K562 (cell line): ENCODE measurements around the gene DMRTA1. TPM values are rescaled to one million over a fixed set of nuclear protein-coding genes. Genes with fewer than 3 reads are reported as not detected.

Experiments used
- ATAC-seq: fragments of 200-7000 bp; cut with Tn5 transposase; 3 replicates; pipeline ENCODE4 v1.9.1; 2020; ENCODE audit warnings: moderate library complexity
- BruUV-seq: library from RNA; stranded (reverse); fragments of 400-500 nt; replicated peaks from 2 replicates; lab custom pipeline; 2021; lab: Mats Ljungman, UMichigan
- CTCF ChIA-PET: fragments of 300-600 bp; formaldehyde crosslinking; extraction: SDS; loops from one replicate; lab custom pipeline; 2021; ENCODE audit warnings: low intra/inter-chr PET ratio; lab: Yijun Ruan, JAX
- POLR2A ChIA-PET: fragments of 300-600, 350-650 bp; sonication (Branson Sonifier 250); formaldehyde crosslinking; extraction: SDS; loops from one replicate; lab custom pipeline; 2021; ENCODE audit warnings: antibody characterized with exemption, inconsistent platforms; lab: Yijun Ruan, JAX
- DNase-seq, 4 experiments: peaks; one replicate each; pipeline versions ENCODE4 v3.0.0 to v3.0.0-alpha.2; 2011 to 2018; ENCODE audit warnings: low spot score in 3 of 4, mixed read lengths in 3 of 4; ENCODE audit errors: extremely low read depth in 1 of 4
- FAIRE-seq: peaks from 2 replicates; lab custom pipeline; 2011; peaks lifted over from hg19 to GRCh38; lab: Jason Lieb, UNC
- H2AFZ ChIP-seq: 2 replicates; pipeline ENCODE4 v1.6.0; 2011; ENCODE audit warnings: low read depth, low read length, control low read depth, inconsistent platforms
- H3K27ac ChIP-seq: fragments of 200-600 bp; 3 replicates; pipeline ENCODE4 v1.8.0; 2011; ENCODE audit warnings: low read depth, mild to moderate bottlenecking, control low read depth, inconsistent platforms, low read length, moderate library complexity, mixed read lengths; ENCODE audit errors: extremely low read depth
- H3K27me3 ChIP-seq, 2 experiments: fragments of 300-600 bp in 1 of 2; 2 replicates in 1 of 2; 3 replicates in 1 of 2; pipeline versions ENCODE4 v1.6.0 to v1.8.0; 2011; ENCODE audit warnings: inconsistent platforms in 2 of 2, low read length in 2 of 2, mild to moderate bottlenecking in 1 of 2, mixed read lengths in 1 of 2, moderate library complexity in 1 of 2; ENCODE audit not compliant: control insufficient read depth in 2 of 2, insufficient read depth in 2 of 2
- H3K36me3 ChIP-seq: fragments of 300-600 bp; 3 replicates; pipeline ENCODE4 v1.8.0; 2011; ENCODE audit warnings: mild to moderate bottlenecking, low read length, inconsistent platforms; ENCODE audit not compliant: control insufficient read depth, insufficient read depth
- H3K4me1 ChIP-seq, 2 experiments: fragments of 200-600 bp in 1 of 2; replicated peaks in 1 of 2; 2 replicates in 1 of 2; 3 replicates in 1 of 2; pipeline versions ENCODE4 v1.5.1 to v1.8.0; 2011; ENCODE audit warnings: inconsistent platforms in 2 of 2, low read length in 2 of 2, mild to moderate bottlenecking in 1 of 2, mixed read lengths in 1 of 2, moderate library complexity in 1 of 2; ENCODE audit not compliant: control insufficient read depth in 2 of 2, insufficient read depth in 2 of 2
- H3K4me2 ChIP-seq: 2 replicates; pipeline ENCODE4 v1.6.1; 2011; ENCODE audit warnings: low read length, control low read depth, inconsistent platforms, mixed read lengths; ENCODE audit not compliant: insufficient read depth
- H3K4me3 ChIP-seq: fragments of 200-600 bp; sonication (generic), shearing (Covaris generic); 2 replicates; pipeline ENCODE4 v1.5.1; 2016; ENCODE audit warnings: control low read depth, inconsistent platforms
- H3K79me2 ChIP-seq: fragments of 200-600 bp; 3 replicates; pipeline ENCODE4 v1.8.0; 2011; ENCODE audit warnings: low read length, inconsistent platforms; ENCODE audit not compliant: control insufficient read depth, insufficient read depth
- H3K9ac ChIP-seq, 2 experiments: 2 replicates each; pipeline versions ENCODE4 v1.6.0 to v1.6.1; 2011; ENCODE audit warnings: low read depth in 2 of 2, low read length in 2 of 2, control low read depth in 1 of 2, inconsistent platforms in 1 of 2, mild to moderate bottlenecking in 1 of 2, mixed read lengths in 1 of 2; ENCODE audit not compliant: insufficient read depth in 1 of 2
- H3K9me1 ChIP-seq: one replicate; pipeline ENCODE4 v1.6.0; 2011; ENCODE audit warnings: inconsistent platforms, mild to moderate bottlenecking, low read length, moderate library complexity; ENCODE audit not compliant: control insufficient read depth, insufficient read depth
- H3K9me3 ChIP-seq: replicated peaks from 2 replicates; pipeline ENCODE4 v1.5.1; 2011; ENCODE audit warnings: low read depth, low read length, inconsistent platforms; ENCODE audit not compliant: control insufficient read depth, insufficient read depth
- H4K20me1 ChIP-seq: replicated peaks from 2 replicates; pipeline ENCODE4 v1.6.1; 2011; ENCODE audit warnings: low read length, inconsistent platforms, mixed read lengths; ENCODE audit not compliant: control insufficient read depth, insufficient read depth
- E4F1 ChIP-seq: fragments of 250-450 bp; sonication (Bioruptor Pico); IDR thresholded peaks from 2 replicates; pipeline ENCODE4 v1.5.0; 2021; ENCODE audit warnings: mild to moderate bottlenecking, borderline replicate concordance
- EZH2 ChIP-seq: IDR thresholded peaks from 2 replicates; pipeline ENCODE4 v1.6.1; 2012; ENCODE audit warnings: low read depth, mild to moderate bottlenecking, inconsistent platforms, low read length, borderline replicate concordance
- ILF3 ChIP-seq: fragments of 450-650 bp; IDR thresholded peaks from 2 replicates; pipeline ENCODE4 v1.6.1; 2018; ENCODE audit warnings: antibody characterized with exemption, mild to moderate bottlenecking, moderate library complexity, borderline replicate concordance
- KLF1 ChIP-seq: fragments of 450-650 bp; IDR thresholded peaks from 2 replicates; pipeline ENCODE4 v1.6.1; 2016; ENCODE audit warnings: missing genetic modification characterization, missing compliant biosample characterization
- NCOR1 ChIP-seq: fragments of 450-650 bp; IDR thresholded peaks from 2 replicates; pipeline ENCODE4 v1.6.1; 2016; ENCODE audit warnings: mild to moderate bottlenecking, moderate library complexity
- TOE1 ChIP-seq, 2 experiments: fragments of 450-650 bp in 1 of 2; sonication (generic) in 1 of 2; formaldehyde crosslinking in 1 of 2; IDR thresholded peaks; 2 replicates each; pipeline versions ENCODE4 v1.7.1 to v1.8.0; 2016 to 2022; ENCODE audit warnings: borderline replicate concordance in 2 of 2, mild to moderate bottlenecking in 2 of 2, antibody characterized with exemption in 1 of 2, inconsistent platforms in 1 of 2, low read depth in 1 of 2, missing genetic modification reagents in 1 of 2, moderate library complexity in 1 of 2
- ZNF444 ChIP-seq: fragments of 250-450 bp; sonication (Bioruptor Pico); IDR thresholded peaks from 2 replicates; pipeline ENCODE4 v1.4.0; 2020; ENCODE audit warnings: mild to moderate bottlenecking, moderate library complexity
- WGBS: fragments of 100-300 bp; shearing (Covaris generic); methylation state at CpG from one replicate; pipeline ENCODE4 v1.1.6; 2016; ENCODE audit warnings: low coverage, mixed read lengths; ENCODE audit not compliant: insufficient coverage; ENCODE audit errors: missing lambda C conversion rate; 5-methylcytosine and 5-hydroxymethylcytosine counted together
- in situ Hi-C: fragments of 300-500 bp; cut with MboI; formaldehyde crosslinking; loops from 4 replicates; pipeline ENCODE4 v1.15.0; 2018; ENCODE audit warnings: inconsistent platforms, mixed read lengths
- intact Hi-C: fragments of 100-400 bp; cut with micrococcal nuclease; formaldehyde crosslinking; loops from 2 replicates; pipeline ENCODE4 v1.14.2; 2022
- polyA plus RNA-seq, 8 experiments: library from polyadenylated mRNA; depleted of rRNA in 4 of 8; stranded (reverse) in 5 of 8; unstranded in 3 of 8; fragments of >200 nt; fragmentation: Nextera tagmentation in 2 of 8; fragmentation: Illumina TruSeq in 1 of 8; extraction: Ambion mirVana in 2 of 8; extraction: Trizol in 1 of 8; gene quantifications; 2 replicates each; pipeline versions ENCODE4 v1.2.1 to v1.2.3, GENCODE V29; 2011 to 2014; ENCODE audit warnings: inconsistent platforms in 1 of 8, missing spikeins in 1 of 8
- total RNA-seq, 7 experiments: library from RNA; depleted of rRNA in 6 of 7; stranded (reverse); fragments of >200 nt in 6 of 7; fragmentation: Illumina TruSeq in 2 of 7; extraction: Trizol in 2 of 7; gene quantifications; 2 replicates each; pipeline versions ENCODE4 v1.2.1 to v1.2.3, GENCODE V29; 2011 to 2021; ENCODE audit warnings: low replicate concordance in 1 of 7

Gene DMRTA1
- total and polyA plus RNA-seq, 9 of the 15 experiments (the other 6 are each of a cell fraction or from before 2014, with no cell fraction given) = not detected

- H3K9me1 ChIP-seq = no peaks in the 10 kb centered on the region
- POLR2A ChIA-PET = no interaction called here
- in situ Hi-C loops (no loop called here), intact Hi-C loops (no loop called here)
- no peak for DNase-seq
- no peaks in the 10 kb centered on the region for H3K27me3 ChIP-seq
- no peak overlapping the region for H3K4me2 ChIP-seq
- no peak overlapping the region for H3K27ac ChIP-seq
- TF ChIP-seq E4F1 (CRISPR knock-in tag) (no peak), NCOR1 (no peak), KLF1 (tag) (no peak), EZH2 (no peak), ILF3 (no peak), ZNF444 (CRISPR knock-in tag) (no peak), TOE1 (IDR thresholded peaks at IDR 0.05; ENCODE audit: borderline replicate concordance) (no peak), TOE1 (CRISPR knock-in tag; IDR thresholded peaks at IDR 0.05; ENCODE audit: borderline replicate concordance, low read depth) (no peak)
- no peaks in the 10 kb centered on the region for H4K20me1 ChIP-seq
- no peak for FAIRE-seq
- H3K9me3 ChIP-seq = no peaks in the 10 kb centered on the region
- H2AFZ ChIP-seq = no peak overlapping the region
- no TSS peak for BruUV-seq
- WGBS = no CpG with 5 or more reads among the region's 2 CpGs
- no peak for ATAC-seq
- no peaks in the 10 kb centered on the region for H3K36me3 ChIP-seq
- no peak overlapping the region for H3K9ac ChIP-seq
- CTCF ChIA-PET = no interaction called here
- no peaks in the 10 kb centered on the region for H3K4me1 ChIP-seq
- no peaks in the 10 kb centered on the region for H3K79me2 ChIP-seq
- H3K4me3 ChIP-seq = no peak overlapping the region
Measured at GRCh38 chr9:22401671-22402070, 45.0 kb upstream of the DMRTA1 start.
